ENCODE measurements around the gene GZMM. TPM values are rescaled to one million over a fixed set of nuclear protein-coding genes. Genes with fewer than 3 reads are reported as not detected.

The GZMM gene
- total and polyA plus RNA-seq, 2 of the 13 experiments (the other 11 are each of a cell fraction or from before 2014, with no cell fraction given) = 0.07 TPM; not detected in 1

- TF ChIP-seq ZNF614 (CRISPR knock-in tag; IDR thresholded peaks at IDR 0.05; ENCODE audit: borderline replicate concordance) = no peak
- no peak for TF ChIP-seq ZNF232 (CRISPR knock-in tag; IDR thresholded peaks at IDR 0.05; ENCODE audit: borderline replicate concordance)
- no peak for TF ChIP-seq RFXAP (CRISPR knock-in tag; IDR thresholded peaks at IDR 0.05; ENCODE audit: borderline replicate concordance)
- no peak for TF ChIP-seq TERF1 (CRISPR knock-in tag; IDR thresholded peaks at IDR 0.05)
- TF ChIP-seq ZNF280D (CRISPR knock-in tag; IDR thresholded peaks at IDR 0.05) = 0 out of 2 replicates have a peak, but pooled peaks have one; percentile 45
- TF ChIP-seq CAMTA2 (CRISPR knock-in tag; IDR thresholded peaks at IDR 0.05; ENCODE audit: borderline replicate concordance) = no peak
- TF ChIP-seq ZMAT3 (CRISPR knock-in tag; conservative IDR thresholded peaks at IDR 0.05) = no peak
- TF ChIP-seq POLR2A (IDR thresholded peaks at IDR 0.05; ENCODE audit: insufficient read depth in 1 of 2, low read depth in 2 of 2, low read length in 2 of 2) = peak; percentile 39 to 78
- TF ChIP-seq ZNF569 (CRISPR knock-in tag; IDR thresholded peaks at IDR 0.05; ENCODE audit: borderline replicate concordance) = no peak
- peak; percentile 91 for TF ChIP-seq RBFOX2 (IDR thresholded peaks at IDR 0.05; ENCODE audit: low read depth, low read length)
- TF ChIP-seq MEIS2 (CRISPR knock-in tag; IDR thresholded peaks at IDR 0.05) = peak; percentile 23; the same call in 1 of the 2 replicates
- no peak for TF ChIP-seq NFATC3 (CRISPR knock-in tag; IDR thresholded peaks at IDR 0.05)
- peak; percentile 72; the same call in 1 of the 2 replicates for TF ChIP-seq ZNF724P (CRISPR knock-in tag; IDR thresholded peaks at IDR 0.05; ENCODE audit: borderline replicate concordance)
- TF ChIP-seq RERE (CRISPR knock-in tag; IDR thresholded peaks at IDR 0.05; ENCODE audit: low read depth) = no peak
- TF ChIP-seq PITX1 (CRISPR knock-in tag; IDR thresholded peaks at IDR 0.05) = peak; percentile 22; the same call in 1 of the 2 replicates
- peak; percentile 61; the same call in 1 of the 2 replicates for TF ChIP-seq MTA1 (CRISPR knock-in tag; IDR thresholded peaks at IDR 0.05; ENCODE audit: borderline replicate concordance)
- TF ChIP-seq ZEB1 (IDR thresholded peaks at IDR 0.05; ENCODE audit: insufficient replicate concordance, low read depth) = no peak
- TF ChIP-seq ZFP37 (CRISPR knock-in tag; IDR thresholded peaks at IDR 0.05; ENCODE audit: borderline replicate concordance) = no peak
- TF ChIP-seq ZNF136 (CRISPR knock-in tag; IDR thresholded peaks at IDR 0.05; ENCODE audit: low read depth) = no peak
- peak; percentile 62; the same call in 1 of the 2 replicates for TF ChIP-seq NFKB2 (CRISPR knock-in tag; IDR thresholded peaks at IDR 0.05; ENCODE audit: borderline replicate concordance)
Observed at GRCh38 chr19:531009-531752, 12.7 kb upstream of the GZMM start (continued).

All from HepG2 (cell line).